Sigmoid colon (tissue), 3 donors: ENCODE results near the gene NUP160.
"Not testable (repeated sequence)": the region's sequence is repeated elsewhere in the genome, so short reads cannot be mapped to it uniquely, and the experiment has no call there.

Experiments used
- POLR2A ChIP-seq, 2 donors: fragments of 450-650 bp; IDR thresholded peaks; one replicate each; pipeline ENCODE4 v1.6.1; 2016; ENCODE audit warnings: antibody characterized with exemption in 2 of 2, mild to moderate bottlenecking in 2 of 2, moderate library complexity in 2 of 2
- TF ChIP-seq, protein P1 (sequence below), 4 experiments: fragments of 450-650 bp in 3 of 4; fragments of 200-600 bp in 1 of 4; IDR thresholded peaks; one replicate each; pipeline ENCODE4 v1.5.1; 2016 to 2019; ENCODE audit warnings: antibody characterized with exemption in 4 of 4, mild to moderate bottlenecking in 3 of 4, moderate library complexity in 2 of 4

- not testable (repeated sequence) for TF ChIP-seq POLR2A (IDR thresholded peaks at IDR 0.05)
- TF ChIP-seq, protein P1, sequence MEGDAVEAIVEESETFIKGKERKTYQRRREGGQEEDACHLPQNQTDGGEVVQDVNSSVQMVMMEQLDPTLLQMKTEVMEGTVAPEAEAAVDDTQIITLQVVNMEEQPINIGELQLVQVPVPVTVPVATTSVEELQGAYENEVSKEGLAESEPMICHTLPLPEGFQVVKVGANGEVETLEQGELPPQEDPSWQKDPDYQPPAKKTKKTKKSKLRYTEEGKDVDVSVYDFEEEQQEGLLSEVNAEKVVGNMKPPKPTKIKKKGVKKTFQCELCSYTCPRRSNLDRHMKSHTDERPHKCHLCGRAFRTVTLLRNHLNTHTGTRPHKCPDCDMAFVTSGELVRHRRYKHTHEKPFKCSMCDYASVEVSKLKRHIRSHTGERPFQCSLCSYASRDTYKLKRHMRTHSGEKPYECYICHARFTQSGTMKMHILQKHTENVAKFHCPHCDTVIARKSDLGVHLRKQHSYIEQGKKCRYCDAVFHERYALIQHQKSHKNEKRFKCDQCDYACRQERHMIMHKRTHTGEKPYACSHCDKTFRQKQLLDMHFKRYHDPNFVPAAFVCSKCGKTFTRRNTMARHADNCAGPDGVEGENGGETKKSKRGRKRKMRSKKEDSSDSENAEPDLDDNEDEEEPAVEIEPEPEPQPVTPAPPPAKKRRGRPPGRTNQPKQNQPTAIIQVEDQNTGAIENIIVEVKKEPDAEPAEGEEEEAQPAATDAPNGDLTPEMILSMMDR (IDR thresholded peaks at IDR 0.05), result not testable (repeated sequence)
These were observed 25.5 kb downstream of the NUP160 start for GRCh38 chr11:47822664-47823063.
